ENCODE measurements around the gene TASP1.

Gene TASP1

DNA sequence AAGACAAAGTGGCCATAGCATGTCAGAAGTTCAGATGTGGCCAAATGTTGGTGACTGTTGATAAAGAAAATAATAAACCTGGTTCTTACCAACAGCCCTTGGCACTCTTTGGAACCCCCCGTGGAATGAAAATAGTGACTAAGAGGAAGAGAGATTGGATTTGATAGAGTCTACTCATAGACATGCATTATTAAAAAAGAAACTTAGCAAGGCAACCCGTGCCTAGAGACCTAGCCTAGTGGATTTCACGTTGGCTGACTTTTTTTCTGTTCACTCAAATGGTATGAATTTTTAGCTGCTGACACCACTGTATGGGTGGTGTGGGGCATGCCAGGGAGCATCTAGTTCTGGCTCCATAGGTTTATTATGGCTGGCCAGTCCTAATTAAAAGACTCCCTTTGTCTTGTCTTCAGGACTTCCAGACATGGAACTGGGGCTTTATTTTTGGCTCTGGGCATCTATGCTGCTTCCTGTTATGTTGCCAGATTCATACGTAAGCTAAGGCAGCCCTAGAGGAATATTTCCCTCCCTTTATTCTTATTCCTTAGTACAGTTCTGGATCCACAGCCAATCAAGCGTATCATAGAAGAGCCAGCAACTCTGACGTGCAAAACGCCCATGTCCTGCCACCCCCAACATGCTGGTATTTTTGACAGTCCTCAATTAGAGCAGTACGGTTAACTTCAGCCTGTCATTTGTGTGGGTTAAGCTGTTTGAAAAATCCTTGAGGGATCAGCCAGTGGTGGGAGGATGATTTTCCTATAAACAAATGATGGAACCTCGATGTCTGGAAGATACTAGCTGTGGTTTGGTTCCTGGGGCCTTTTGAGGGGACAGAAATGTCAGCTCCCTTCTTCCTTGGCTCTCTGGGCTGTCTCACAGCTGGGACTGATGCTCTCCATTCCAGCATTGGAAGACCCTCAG is 290.2 kb downstream of the TASP1 start:
- Histone ChIP-seq H3K27me3 (ENCODE audit: insufficient read depth, poor library complexity, severe bottlenecking) (no peaks in the 10 kb centered on the region), H3K36me3 (ENCODE audit: low read depth) (no peaks in the 10 kb centered on the region), H3K27ac (ENCODE audit: poor library complexity, severe bottlenecking) (no peak overlapping the region), H3K4me1 (ENCODE audit: insufficient read depth, poor library complexity, severe bottlenecking) (no peaks in the 10 kb centered on the region), H3K4me3 (ENCODE audit: severe bottlenecking) (no peak overlapping the region), H3K9me3 (ENCODE audit: severe bottlenecking) (no peaks in the 10 kb centered on the region)
- no peak for DNase-seq (ENCODE audit: low spot score)
- TF ChIP-seq, protein P1, sequence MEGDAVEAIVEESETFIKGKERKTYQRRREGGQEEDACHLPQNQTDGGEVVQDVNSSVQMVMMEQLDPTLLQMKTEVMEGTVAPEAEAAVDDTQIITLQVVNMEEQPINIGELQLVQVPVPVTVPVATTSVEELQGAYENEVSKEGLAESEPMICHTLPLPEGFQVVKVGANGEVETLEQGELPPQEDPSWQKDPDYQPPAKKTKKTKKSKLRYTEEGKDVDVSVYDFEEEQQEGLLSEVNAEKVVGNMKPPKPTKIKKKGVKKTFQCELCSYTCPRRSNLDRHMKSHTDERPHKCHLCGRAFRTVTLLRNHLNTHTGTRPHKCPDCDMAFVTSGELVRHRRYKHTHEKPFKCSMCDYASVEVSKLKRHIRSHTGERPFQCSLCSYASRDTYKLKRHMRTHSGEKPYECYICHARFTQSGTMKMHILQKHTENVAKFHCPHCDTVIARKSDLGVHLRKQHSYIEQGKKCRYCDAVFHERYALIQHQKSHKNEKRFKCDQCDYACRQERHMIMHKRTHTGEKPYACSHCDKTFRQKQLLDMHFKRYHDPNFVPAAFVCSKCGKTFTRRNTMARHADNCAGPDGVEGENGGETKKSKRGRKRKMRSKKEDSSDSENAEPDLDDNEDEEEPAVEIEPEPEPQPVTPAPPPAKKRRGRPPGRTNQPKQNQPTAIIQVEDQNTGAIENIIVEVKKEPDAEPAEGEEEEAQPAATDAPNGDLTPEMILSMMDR (IDR thresholded peaks at IDR 0.05; ENCODE audit: poor library complexity, severe bottlenecking), result no peak
- no peak for ATAC-seq (ENCODE audit: low read depth)

DNA sequence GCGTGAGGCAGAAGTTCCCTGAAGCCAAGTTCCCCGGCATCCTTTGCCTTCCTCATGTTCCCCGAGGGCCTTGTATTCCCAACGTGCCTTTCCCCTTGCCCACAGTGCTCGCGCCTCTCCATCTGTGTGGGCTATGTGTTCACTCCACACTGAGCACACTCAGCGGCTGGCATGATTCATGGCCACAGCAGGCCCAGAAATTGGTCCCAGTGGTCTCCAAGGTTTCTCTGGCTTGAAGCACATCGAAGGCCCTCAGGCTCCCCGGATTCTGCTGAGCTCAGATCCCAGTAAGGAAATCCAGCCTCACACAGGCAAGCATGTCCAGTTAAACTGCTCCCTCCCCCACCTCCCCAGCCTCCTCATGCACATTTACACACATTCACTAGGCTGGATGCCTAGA is 294.1 kb downstream of the TASP1 start:
- ATAC-seq (ENCODE audit: low read depth) (no peak), DNase-seq (ENCODE audit: low spot score) (no peak)
- no peaks in the 10 kb centered on the region for H3K4me1 ChIP-seq (ENCODE audit: insufficient read depth, poor library complexity, severe bottlenecking)
- no peak overlapping the region for H3K27ac ChIP-seq (ENCODE audit: poor library complexity, severe bottlenecking)
- H3K27me3 ChIP-seq (ENCODE audit: insufficient read depth, poor library complexity, severe bottlenecking), result no peaks in the 10 kb centered on the region
- H3K36me3 ChIP-seq (ENCODE audit: low read depth), result no peaks in the 10 kb centered on the region
- no peaks in the 10 kb centered on the region for H3K9me3 ChIP-seq (ENCODE audit: severe bottlenecking)
- no peak overlapping the region for H3K4me3 ChIP-seq (ENCODE audit: severe bottlenecking)
- TF ChIP-seq, protein P1 (IDR thresholded peaks at IDR 0.05; ENCODE audit: poor library complexity, severe bottlenecking), result no peak

GRCh38 chr20:13342469-13343242 is 296.1 kb downstream of the TASP1 start:
- H3K9me3 ChIP-seq (ENCODE audit: severe bottlenecking), result no peaks in the 10 kb centered on the region
- H3K27ac ChIP-seq (ENCODE audit: poor library complexity, severe bottlenecking), result no peak overlapping the region
- no peaks in the 10 kb centered on the region for H3K36me3 ChIP-seq (ENCODE audit: low read depth)
- no peak overlapping the region for H3K4me3 ChIP-seq (ENCODE audit: severe bottlenecking)
- TF ChIP-seq, protein P1 (IDR thresholded peaks at IDR 0.05; ENCODE audit: poor library complexity, severe bottlenecking), result no peak
- DNase-seq (ENCODE audit: low spot score), result no peak
- no peaks in the 10 kb centered on the region for H3K4me1 ChIP-seq (ENCODE audit: insufficient read depth, poor library complexity, severe bottlenecking)
- H3K27me3 ChIP-seq (ENCODE audit: insufficient read depth, poor library complexity, severe bottlenecking), result no peaks in the 10 kb centered on the region
- no peak for ATAC-seq (ENCODE audit: low read depth)

DNA sequence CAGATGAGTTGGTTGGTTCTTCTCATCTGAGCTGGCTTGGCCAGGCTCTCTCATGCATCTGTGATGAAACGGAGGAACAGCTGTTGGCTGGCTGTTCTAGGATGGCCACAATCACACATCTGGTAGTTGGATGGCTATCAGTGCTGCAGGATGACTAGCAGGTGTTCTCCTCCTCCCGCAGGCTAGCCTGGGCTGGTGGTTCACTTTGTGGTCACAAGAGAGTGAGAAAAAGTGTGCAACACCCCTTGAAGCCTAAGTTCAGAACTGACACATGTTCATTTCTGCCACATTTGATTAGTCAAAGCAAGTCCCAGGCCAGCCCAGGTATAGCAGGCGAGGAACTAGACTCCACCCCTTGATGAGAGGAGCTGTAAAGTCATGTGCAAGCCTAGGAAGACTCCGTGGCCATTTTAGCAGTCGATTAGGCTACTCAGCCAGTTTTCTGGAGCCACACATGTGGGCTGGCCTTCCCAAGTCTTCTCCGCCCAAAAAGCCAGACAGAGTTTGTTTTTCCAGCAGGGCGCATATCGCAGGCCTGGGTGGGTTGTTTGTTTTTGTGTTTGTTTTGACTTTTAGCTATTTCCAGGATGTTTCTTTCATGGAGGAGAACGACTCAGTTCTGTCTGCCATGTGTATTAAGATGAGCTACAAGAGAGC is 296.9 kb downstream of the TASP1 start:
- TF ChIP-seq, protein P1 (IDR thresholded peaks at IDR 0.05; ENCODE audit: poor library complexity, severe bottlenecking), result no peak
- no peak for ATAC-seq (ENCODE audit: low read depth)
- H3K36me3 ChIP-seq (ENCODE audit: low read depth), result no peaks in the 10 kb centered on the region

More for the DNA sequence above, 296.9 kb downstream of the TASP1 start:
- Histone ChIP-seq H3K27me3 (ENCODE audit: insufficient read depth, poor library complexity, severe bottlenecking) (no peaks in the 10 kb centered on the region), H3K27ac (ENCODE audit: poor library complexity, severe bottlenecking) (no peak overlapping the region), H3K9me3 (ENCODE audit: severe bottlenecking) (no peaks in the 10 kb centered on the region), H3K4me3 (ENCODE audit: severe bottlenecking) (no peak overlapping the region), H3K4me1 (ENCODE audit: insufficient read depth, poor library complexity, severe bottlenecking) (no peaks in the 10 kb centered on the region)
- DNase-seq (ENCODE audit: low spot score), result no peak

All from RWPE2 (cell line).